Astrocyte of the hippocampus (primary cell): ENCODE data around the gene FIG4.
"Not testable (repeated sequence)": the region's sequence is repeated elsewhere in the genome, so short reads cannot be mapped to it uniquely, and the experiment has no call there.

Source experiments
- DNase-seq: peaks from one replicate; pipeline ENCODE4 v3.0.0; 2011; ENCODE audit warnings: low read depth, low spot score

Gene FIG4

GRCh38 chr6:109853951-109854350 lies 162.9 kb downstream of the FIG4 start:
- no peak for DNase-seq

- DNase-seq = no peak
These were observed 163.6 kb downstream of the FIG4 start for GRCh38 chr6:109854541-109855308.

GRCh38 chr6:109855476-109856040 lies 164.5 kb downstream of the FIG4 start:
- DNase-seq = not testable (repeated sequence)

- DNase-seq = no peak
These were observed 170.8 kb downstream of the FIG4 start for GRCh38 chr6:109861946-109862345.

- DNase-seq = no peak
These were observed 173.0 kb downstream of the FIG4 start for GRCh38 chr6:109864050-109864449.

- DNase-seq = no peak
These were observed 174.9 kb downstream of the FIG4 start for GRCh38 chr6:109865968-109866367.

GRCh38 chr6:109867009-109867969 lies 176.2 kb downstream of the FIG4 start:
- DNase-seq = peak; percentile 19

- DNase-seq = peak; percentile 50
These were observed 176.9 kb downstream of the FIG4 start for GRCh38 chr6:109867970-109868358.

GRCh38 chr6:109869398-109870088 lies 178.4 kb downstream of the FIG4 start:
- not testable (repeated sequence) for DNase-seq

GRCh38 chr6:109870089-109870410 lies 179.0 kb downstream of the FIG4 start:
- DNase-seq = no peak

GRCh38 chr6:109872549-109872948 lies 181.5 kb downstream of the FIG4 start:
- no peak for DNase-seq

- DNase-seq = no peak
These were observed 182.0 kb downstream of the FIG4 start for GRCh38 chr6:109872968-109873545.

- no peak for DNase-seq
These were observed 183.0 kb downstream of the FIG4 start for GRCh38 chr6:109874086-109874485.

- DNase-seq = no peak
These were observed 183.5 kb downstream of the FIG4 start for GRCh38 chr6:109874621-109875020.
